Anterior cingulate cortex (tissue), 58 donors: ENCODE results near the gene ABLIM1.

Experiments used
- DNase-seq, 58 donors: peaks; one replicate each; lab custom pipeline; 2025; lab: John Stamatoyannopoulos, UW

Gene ABLIM1

GRCh38 chr10:114552050-114552449, 106.0 kb downstream of the ABLIM1 start:
- no peak for DNase-seq

GRCh38 chr10:114551636-114551972, 106.5 kb downstream of the ABLIM1 start:
- DNase-seq = no peak

- DNase-seq = peak in 20 of 58 donors; percentile 12 to 87 (median 30)
These were observed 107.1 kb downstream of the ABLIM1 start for GRCh38 chr10:114550756-114551635.

GRCh38 chr10:114548662-114549061, 109.4 kb downstream of the ABLIM1 start:
- DNase-seq = no peak

- no peak for DNase-seq
These were observed 110.6 kb downstream of the ABLIM1 start for GRCh38 chr10:114547514-114547913.

- DNase-seq = no peak
These were observed 111.0 kb downstream of the ABLIM1 start for GRCh38 chr10:114547056-114547455.

GRCh38 chr10:114545819-114546218, 112.3 kb downstream of the ABLIM1 start:
- no peak for DNase-seq

- no peak for DNase-seq
These were observed 113.0 kb downstream of the ABLIM1 start for GRCh38 chr10:114545071-114545470.

GRCh38 chr10:114544045-114544659, 113.9 kb downstream of the ABLIM1 start:
- no peak for DNase-seq

GRCh38 chr10:114543456-114543855, 114.6 kb downstream of the ABLIM1 start:
- no peak for DNase-seq

GRCh38 chr10:114542373-114542772, 115.7 kb downstream of the ABLIM1 start:
- no peak for DNase-seq

GRCh38 chr10:114541797-114542160, 116.3 kb downstream of the ABLIM1 start:
- DNase-seq = no peak

- peak in 1 of 58 donors; percentile 6 for DNase-seq
These were observed 116.8 kb downstream of the ABLIM1 start for GRCh38 chr10:114541081-114541796.

- DNase-seq = peak in 2 of 58 donors; percentile 8 to 17
These were observed 117.8 kb downstream of the ABLIM1 start for GRCh38 chr10:114540236-114540635.

- no peak for DNase-seq
These were observed 118.5 kb downstream of the ABLIM1 start for GRCh38 chr10:114539623-114540022.

- DNase-seq = no peak
These were observed 119.7 kb downstream of the ABLIM1 start for GRCh38 chr10:114538181-114538906.

GRCh38 chr10:114537736-114538135, 120.3 kb downstream of the ABLIM1 start:
- DNase-seq = no peak

GRCh38 chr10:114534571-114534981, 123.5 kb downstream of the ABLIM1 start:
- no peak for DNase-seq

GRCh38 chr10:114532226-114532625, 125.8 kb downstream of the ABLIM1 start:
- no peak for DNase-seq

- peak in 37 of 58 donors; percentile 5 to 59 (median 26) for DNase-seq
These were observed 131.4 kb downstream of the ABLIM1 start for GRCh38 chr10:114526504-114527238.
